IPS DF 19.7 (cell line): Measurements from ENCODE around the gene AZU1.

Experiments used
- DNase-seq: peaks from one replicate; pipeline ENCODE4 v3.0.0-alpha.2; 2013; ENCODE audit warnings: low read depth, low spot score

AZU1 gene

GRCh38 chr19:797528-798414 is 29.9 kb upstream of the AZU1 start:
- DNase-seq: no peak

DNA sequence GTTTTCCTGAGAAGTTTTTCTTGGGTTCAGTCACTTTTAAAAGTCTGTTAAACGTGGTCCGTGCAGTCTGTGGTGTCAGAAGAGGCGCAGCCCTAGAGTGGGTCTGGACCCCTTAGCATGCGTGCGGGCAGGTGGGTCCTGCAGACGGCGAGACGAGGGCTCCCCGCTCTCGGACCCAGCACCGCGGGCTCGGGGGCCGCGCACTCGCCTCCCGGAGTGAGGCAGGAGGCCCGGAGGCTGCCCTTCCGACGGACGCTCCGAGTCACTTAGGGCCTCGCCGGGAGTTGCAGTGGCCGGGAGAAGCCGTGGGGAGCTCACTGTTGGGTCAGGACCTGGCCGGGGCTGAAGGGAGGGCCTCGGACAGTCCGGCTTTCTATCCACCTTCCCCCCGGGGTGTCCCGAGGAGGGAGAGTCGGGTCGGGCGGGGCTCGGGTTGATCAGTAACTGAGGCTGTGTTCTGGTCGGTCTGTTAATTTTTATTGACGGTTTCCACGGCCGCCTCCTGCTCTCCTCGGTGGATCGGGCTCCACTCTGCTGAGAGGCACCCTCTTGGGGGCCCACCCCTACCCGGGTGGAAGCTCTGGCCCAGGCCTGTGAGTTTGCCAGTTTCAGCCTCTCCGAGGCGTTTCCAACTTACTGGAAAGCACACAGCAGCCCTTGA is 29.1 kb upstream of the AZU1 start:
- no peak for DNase-seq

DNA sequence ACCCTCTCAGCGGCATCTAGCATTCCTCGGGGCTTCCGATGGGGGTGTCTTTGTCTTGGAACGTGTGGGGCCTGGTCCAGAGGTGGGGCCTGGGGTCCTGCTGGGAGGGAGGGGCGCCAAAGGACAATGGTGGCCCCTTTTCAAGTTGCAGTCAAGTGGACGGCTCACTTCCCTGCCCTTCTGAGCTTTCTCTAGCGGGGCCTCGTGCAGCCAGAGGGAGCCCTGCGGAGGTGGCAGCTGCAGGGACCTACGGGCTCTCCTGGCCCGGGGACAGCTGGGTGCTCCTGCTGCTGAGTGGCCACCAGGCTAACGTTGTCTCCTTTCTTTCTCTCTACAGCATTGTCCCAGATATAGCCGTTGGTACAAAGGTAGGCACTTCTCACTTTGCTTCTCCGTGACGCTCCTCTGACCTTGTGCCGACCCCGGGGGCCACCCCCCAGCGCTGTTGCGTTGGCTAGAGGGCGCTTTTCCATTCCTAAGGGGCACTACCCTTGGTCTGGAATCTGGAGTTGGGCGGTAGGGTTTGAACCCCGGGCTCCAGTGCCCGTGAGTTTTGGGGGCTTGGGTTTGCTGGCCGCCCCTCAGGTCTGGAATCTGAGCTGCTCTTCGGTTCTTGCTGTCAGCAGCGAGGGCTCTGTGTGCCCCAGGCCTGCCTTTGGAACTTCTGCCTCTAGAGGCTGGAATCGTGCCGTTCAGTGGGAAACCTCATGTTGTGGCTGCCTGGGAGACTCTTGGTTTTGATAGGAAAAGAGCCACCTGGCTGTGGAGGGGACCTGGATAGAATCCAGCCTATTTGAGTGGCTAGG is 28.4 kb upstream of the AZU1 start:
- DNase-seq: no peak

DNA sequence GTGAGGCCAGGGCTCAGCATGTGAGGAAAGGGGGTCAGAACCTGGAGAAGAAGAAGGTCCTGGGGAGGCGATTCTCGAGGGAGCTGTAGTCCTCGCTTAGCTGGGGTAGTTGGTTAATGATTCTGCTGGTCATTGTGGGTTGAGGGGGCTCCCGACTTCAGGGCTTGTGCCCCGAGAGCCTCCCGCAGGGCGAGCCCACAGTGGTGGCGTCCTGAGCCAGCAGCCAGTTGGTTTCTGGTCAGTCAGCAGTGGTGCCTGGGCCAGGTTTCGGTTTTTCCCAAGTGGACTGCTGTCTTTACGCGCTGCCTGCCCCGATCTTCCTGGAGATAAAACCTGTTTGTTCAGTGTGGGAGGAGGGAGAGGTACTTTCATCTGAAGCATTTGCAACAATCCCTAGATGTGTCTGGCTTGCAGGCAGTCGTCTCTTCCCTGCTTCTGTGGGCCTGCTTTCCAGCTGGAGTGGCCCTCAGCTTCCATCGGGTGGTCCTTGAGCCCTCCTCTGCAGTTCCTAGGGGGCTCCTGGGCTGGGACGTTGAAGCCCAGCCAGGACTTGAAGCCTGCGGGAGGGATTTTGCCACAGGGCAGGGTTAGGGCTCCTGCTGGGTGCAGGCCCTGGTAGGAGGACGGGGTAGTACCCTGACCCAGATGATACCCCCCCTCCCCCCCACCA is 27.1 kb upstream of the AZU1 start:
- DNase-seq: no peak

DNA sequence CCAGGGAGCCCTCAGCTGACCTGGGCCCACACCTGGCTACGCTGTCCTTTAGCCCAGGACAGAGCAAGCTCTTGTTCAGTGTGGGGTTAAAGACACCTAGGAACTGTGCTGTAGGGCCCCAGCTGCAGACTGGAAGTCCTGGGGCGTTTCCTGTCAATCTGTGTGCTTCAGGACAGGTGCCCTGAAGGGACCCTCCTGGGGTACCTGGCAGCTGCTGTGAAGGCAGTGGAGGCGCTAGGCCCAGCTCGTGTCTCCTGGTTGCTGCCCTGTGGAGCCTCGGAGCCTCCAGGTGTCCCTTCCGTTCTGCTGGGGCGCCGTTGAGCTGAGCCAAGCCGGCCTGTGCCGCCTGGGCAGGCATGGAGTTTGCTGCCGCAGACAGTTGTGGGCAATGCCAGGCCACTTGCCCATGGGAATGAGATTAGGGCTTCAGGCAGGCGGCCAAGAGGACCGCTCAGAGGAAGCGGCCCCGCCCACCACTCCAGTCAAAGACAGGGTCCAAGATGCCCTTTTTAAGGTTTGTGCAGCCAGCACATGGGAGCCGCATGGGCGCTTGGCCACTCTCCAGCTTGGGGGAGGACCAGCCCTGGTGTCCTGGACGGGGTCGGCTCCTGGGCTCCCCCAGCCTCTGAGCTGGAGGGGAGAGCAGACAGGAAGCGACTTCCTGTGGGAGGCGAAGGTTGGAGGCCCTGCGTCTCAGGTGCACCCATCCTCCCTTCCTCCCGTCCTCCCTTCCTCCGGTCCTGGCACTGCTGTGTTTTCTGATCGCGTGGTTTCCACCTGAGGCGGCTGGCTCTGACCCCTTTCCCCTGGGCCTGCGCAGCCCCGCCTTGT is 26.4 kb upstream of the AZU1 start:
- DNase-seq: no peak

DNA sequence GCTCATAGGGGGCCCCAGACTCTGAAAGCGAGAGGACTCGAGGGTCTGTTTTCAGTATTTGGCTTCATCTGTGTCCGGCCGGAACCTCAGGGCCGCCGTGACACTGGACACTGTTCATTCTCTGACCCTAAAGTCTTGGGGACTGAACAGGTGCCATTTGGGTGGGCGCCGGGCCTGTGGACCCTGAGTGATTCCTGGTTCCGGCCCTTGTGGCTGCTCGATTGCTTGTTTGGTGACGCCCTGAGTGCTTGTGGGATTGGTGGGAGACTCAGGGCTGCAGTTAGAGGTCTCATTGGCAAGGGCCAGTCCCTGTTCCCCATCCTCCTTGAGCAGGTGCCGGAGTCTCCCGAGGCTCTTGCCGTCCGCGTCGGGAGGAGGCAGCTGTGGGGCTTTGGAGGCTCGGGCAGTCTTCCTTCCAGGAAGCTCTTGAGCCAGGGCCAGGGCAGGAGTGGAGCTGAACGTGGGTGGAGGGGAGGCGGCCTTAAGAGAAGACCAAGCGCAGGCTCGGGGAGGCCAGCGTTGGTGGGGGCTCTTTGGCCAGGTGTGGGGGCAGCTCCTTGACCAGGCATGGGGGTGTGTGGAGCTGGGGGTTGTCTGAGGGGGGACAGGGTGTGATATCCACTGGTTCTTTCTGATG is 25.7 kb upstream of the AZU1 start:
- no peak for DNase-seq

DNA sequence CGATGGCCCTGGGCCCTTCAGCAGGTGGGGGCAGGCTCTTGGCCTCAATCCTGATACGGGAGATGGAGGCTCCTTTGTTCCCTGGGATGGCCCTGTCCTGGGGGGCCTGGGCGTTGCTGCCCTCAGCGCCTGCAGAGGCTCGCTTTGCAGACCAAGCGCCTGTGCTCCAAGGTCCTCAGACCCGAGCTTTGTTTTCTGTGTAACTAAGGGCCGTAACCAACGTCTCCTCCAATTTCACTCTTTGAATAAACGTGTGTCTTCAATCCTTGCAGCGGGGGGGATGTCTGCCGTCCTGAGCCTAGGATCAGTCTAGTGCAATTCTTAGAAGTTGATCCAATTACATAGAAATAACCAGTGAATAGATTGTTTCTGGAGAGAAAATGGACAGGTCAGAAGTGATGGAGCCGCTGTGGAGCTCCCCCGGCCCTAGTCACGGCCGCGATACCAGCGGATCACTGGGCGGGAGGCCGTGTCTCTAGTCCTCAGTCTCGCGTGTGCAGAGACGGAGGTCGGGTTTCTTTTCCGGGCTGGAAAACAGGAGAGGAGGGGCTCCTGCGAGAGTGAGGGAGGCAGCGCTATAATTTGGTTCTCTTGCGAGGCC is 25.0 kb upstream of the AZU1 start:
- no peak for DNase-seq

- DNase-seq: no peak
These were observed 24.5 kb upstream of the AZU1 start for GRCh38 chr19:803099-803561.

- no peak for DNase-seq
These were observed 23.8 kb upstream of the AZU1 start for GRCh38 chr19:803686-804418.

GRCh38 chr19:804419-805165 is 23.0 kb upstream of the AZU1 start:
- no peak for DNase-seq

DNA sequence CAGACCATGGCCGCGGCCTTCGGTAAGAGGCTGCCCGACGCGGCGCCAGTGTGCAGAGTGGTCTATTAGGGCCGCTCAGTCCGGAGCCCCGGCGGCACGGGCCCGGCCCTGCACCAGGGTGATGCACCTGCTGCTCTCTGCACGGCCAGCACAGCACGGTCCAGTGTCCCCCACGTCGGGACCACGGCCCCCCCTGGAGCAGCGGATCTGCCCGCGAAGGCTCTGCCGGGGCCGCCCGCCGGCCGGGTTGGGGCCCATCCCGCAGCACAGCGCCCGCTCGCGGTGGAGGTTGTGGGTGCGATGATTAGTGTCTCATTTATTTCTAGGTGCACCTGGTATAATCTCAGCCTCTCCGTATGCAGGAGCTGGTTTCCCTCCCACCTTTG is 22.5 kb upstream of the AZU1 start:
- no peak for DNase-seq

- DNase-seq: no peak
These were observed 21.8 kb upstream of the AZU1 start for GRCh38 chr19:805600-806550.

DNA sequence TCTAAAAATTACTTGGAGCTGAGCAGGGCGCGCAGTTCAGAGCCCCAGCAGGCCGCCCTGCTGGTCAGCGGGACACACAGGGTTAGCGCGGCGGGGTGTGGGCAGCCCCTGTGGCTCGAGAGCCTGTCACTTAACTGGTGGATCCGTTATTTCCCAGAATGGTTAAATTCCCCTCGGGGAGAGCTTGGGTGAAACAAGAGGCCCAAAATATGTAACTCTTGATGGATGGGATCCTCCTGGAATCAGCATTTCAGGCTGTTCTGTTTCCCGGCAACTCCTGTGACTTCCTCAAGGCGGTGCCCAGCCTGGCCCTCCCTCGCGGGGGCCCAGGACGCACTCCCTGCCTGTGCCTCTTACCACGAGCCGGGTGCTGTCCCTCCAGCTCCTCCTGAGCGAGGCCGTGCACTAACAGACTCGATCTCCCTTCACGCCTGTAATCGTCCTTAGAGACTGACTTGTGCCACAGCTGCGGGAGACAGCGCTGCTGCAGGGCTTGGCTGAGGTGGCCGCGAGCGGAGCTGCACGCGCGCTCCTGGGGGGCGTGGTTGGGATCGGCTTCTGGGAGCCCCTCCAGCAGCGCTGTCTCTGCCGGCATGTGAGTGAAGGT is 20.7 kb upstream of the AZU1 start:
- DNase-seq: no peak

DNA sequence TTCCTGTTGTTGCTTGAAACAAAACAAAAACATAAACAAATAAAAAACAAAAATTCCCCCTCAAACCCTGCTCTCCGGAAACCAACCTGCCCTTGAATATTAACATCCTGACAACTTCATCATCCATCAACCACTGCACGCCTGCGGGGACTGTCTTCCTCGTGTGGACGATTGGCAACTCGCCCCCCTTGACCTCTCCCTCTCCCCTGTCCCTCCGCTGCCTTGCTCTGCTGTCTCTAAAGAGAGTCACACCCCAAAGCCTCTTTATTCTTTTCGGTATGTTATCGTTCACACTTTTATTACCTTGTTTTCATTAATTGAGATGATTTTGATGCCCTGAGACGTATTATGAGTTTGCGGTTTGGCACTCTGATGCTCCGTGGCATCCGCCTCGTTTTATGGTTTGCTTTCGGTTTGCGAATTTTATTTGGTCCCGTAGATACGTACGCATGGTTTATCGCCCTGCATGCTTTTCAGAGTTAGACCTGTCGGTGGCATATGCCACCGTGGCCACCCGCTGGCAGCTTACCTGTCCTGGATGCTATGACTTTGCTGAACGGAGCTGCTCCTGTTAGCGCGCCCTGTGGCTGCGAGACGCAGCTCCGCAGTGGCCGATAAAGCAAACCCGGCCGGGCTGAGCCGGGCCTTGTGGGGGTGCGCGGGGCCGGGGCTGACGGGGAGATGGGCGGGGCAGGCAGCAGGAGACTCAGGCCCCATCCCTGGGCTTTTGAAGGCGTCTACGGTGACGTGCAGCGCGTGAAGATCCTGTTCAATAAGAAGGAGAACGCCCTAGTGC is 19.8 kb upstream of the AZU1 start:
- DNase-seq: no peak

DNA sequence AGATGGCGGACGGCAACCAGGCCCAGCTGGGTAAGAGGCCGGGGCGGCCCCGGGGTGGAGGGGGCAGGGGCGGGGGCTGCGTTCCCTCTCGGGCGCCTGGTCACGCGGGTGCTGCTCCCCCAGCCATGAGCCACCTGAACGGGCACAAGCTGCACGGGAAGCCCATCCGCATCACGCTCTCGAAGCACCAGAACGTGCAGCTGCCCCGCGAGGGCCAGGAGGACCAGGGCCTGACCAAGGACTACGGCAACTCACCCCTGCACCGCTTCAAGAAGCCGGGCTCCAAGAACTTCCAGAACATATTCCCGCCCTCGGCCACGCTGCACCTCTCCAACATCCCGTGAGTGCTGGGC is 19.2 kb upstream of the AZU1 start:
- no peak for DNase-seq
